ENCODE measurements around the gene ESRRA. TPM values are rescaled to one million over a fixed set of nuclear protein-coding genes. Genes with fewer than 3 reads are reported as not detected.
A peak's percentile ranks its signal among the peaks of the same experiment; 100 is the strongest.

ESRRA gene
- total RNA-seq, 2 experiments from 2014 or later, result 28.6 to 57.8 TPM

DNA sequence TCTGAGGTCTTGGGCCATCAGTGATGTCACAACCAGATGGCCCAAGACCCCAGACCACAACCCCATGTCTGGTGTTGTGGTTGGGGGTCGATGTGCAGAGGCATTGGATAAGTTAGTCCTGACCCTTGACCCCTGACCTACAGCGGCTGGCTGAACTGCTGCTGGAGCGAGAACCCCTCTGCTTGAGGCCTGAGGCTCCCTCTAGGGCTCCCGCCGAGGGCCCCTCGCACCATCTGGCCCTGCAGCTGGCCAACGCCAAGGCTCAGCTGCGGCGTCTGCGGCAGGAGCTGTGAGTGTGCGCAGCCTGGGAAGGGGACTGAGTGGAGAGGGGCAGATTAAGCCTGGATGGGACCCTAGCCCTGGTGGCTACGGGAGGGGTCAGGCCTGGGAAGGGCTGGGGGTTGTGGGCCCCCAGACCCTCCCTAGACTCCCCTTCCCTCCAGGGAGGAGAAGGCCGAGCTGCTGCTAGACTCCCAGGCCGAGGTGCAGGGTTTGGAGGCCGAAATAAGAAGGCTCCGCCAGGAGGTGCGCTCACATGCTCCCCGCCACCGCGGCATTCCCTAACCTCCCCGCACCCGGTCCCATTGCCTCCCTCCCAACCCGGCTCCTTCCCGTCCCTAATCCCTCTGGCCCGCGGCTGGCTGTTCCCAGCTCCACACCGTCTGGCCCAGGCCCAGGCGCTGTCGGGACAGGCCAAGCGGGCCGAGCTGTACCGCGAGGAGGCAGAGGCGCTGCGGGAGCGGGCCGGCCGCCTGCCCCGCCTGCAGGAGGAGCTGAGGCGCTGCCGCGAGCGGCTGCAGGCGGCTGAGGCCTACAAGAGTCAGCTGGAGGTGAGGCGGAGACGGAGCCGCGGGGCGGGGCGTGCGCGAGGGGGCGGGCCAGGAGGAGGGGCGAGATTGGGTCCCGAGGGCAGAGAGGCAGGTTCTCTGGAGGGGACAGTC, 36.8 kb downstream of the ESRRA start:
- no peak overlapping the region for H3K27ac ChIP-seq (ENCODE audit: low read depth, low read length, poor library complexity, severe bottlenecking)
- peaks cover 40% of the 10 kb centered on the region for H3K4me1 ChIP-seq (ENCODE audit: insufficient read depth, low read length, poor library complexity, severe bottlenecking)
- peaks cover 38% of the 10 kb centered on the region for H3K36me3 ChIP-seq (ENCODE audit: insufficient read depth, low read length)
- POLR2A ChIA-PET, result interaction anchor here (0.5 to 3.6 kb wide), 4 partner anchors 14 to 363 kb away, joined by 3 to 22 read pairs (median 4); partner anchors contain the start of genes PRDX5 and TRMT112
- no peaks in the 10 kb centered on the region for H3K9me2 ChIP-seq (ENCODE audit: insufficient read depth, low read length)
- no peak overlapping the region for H2AFZ ChIP-seq (ENCODE audit: low read length)
- H3K4me2 ChIP-seq (ENCODE audit: low read length), result peak overlapping the region; percentile 90
- H4K20me1 ChIP-seq (ENCODE audit: insufficient read depth, low read length), result no peaks in the 10 kb centered on the region
- no TSS peak for BruUV-seq (replicated peaks)
- H3K4me3 ChIP-seq (ENCODE audit: low read depth, low read length, poor library complexity, severe bottlenecking), result peak overlapping the region; percentile 50
- peak; percentile 91 for DNase-seq (ENCODE audit: low spot score)
- CTCF ChIA-PET (ENCODE audit: unreplicated experiment), result interaction anchor here (1.0 to 1.4 kb wide), 3 partner anchors 24 to 346 kb away, joined by 3 to 12 read pairs (median 5); partner anchors contain the start of genes PRDX5 and TRMT112
- H3K79me2 ChIP-seq (ENCODE audit: insufficient read depth, low read depth, low read length), result peaks cover 10% of the 10 kb centered on the region; the same call in 1 of the 2 replicates
- TF ChIP-seq CTCF (conservative IDR thresholded peaks at IDR 0.05; ENCODE audit: low read length), result peak; percentile 65
- no peak for TF ChIP-seq EZH2phosphoT487 (IDR thresholded peaks at IDR 0.05; ENCODE audit: borderline replicate concordance, low read depth, low read length)
- intact Hi-C loops (cut with micrococcal nuclease; ENCODE audit: unreplicated experiment), result loop anchor here (1.0 to 2.0 kb wide), 3 partner anchors 13 to 71 kb away; partner anchors contain the start of gene PRDX5
- H3K9me3 ChIP-seq (ENCODE audit: low read length), result no peaks in the 10 kb centered on the region

DNA sequence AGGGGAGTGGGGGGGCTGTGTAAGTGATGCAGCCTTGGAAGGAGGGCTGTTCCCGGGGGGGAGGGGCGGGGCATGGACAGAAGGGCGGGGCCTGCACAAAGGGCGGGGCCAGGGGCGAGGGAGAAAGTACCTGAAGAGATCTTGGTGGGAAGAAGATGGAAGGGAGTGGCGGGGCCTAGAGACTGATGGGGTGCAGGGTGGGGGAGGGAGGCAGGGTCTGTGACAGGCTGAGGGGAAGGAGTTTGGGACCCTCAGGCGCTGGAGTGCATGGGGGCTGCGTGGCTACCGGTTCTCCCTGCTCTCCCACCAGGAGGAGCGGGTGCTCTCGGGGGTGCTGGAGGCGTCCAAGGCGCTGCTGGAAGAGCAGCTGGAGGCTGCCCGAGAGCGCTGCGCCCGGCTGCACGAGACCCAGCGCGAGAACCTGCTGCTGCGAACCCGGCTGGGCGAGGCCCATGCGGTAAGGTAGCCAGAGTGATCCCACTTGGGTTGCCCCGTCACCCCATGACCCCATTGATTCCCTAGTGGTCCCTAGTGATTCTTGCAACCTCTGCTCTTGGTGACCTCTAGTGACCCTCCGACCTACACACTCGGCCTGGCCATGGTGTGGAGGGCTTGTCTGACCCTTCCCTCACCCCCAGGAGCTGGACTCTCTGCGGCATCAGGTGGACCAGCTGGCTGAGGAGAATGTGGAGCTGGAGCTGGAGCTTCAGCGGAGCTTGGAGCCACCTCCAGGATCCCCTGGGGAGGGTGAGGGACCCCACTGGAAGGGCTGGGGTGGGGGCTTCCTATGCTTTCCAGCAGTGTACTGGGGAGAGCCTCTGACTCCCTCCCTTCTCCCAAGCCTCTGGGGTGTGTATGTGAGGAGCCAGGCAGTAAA, 37.8 kb downstream of the ESRRA start:
- intact Hi-C loops (cut with micrococcal nuclease; ENCODE audit: unreplicated experiment), result loop anchor here (1.0 kb wide), 1 partner anchor 12 kb away; no protein-coding TSS in a partner anchor
- Histone ChIP-seq H3K36me3 (ENCODE audit: insufficient read depth, low read length) (peaks cover 32% of the 10 kb centered on the region), H3K27ac (ENCODE audit: low read depth, low read length, poor library complexity, severe bottlenecking) (no peak overlapping the region), H3K9me3 (ENCODE audit: low read length) (no peaks in the 10 kb centered on the region), H2AFZ (ENCODE audit: low read length) (no peak overlapping the region), H3K79me2 (ENCODE audit: insufficient read depth, low read depth, low read length) (peaks cover 10% of the 10 kb centered on the region; the same call in 1 of the 2 replicates), H3K4me3 (ENCODE audit: low read depth, low read length, poor library complexity, severe bottlenecking) (peak overlapping the region; percentile 50), H3K4me2 (ENCODE audit: low read length) (peak overlapping the region; percentile 90; the same call in 1 of the 2 replicates), H4K20me1 (ENCODE audit: insufficient read depth, low read length) (no peaks in the 10 kb centered on the region), H3K4me1 (ENCODE audit: insufficient read depth, low read length, poor library complexity, severe bottlenecking) (peaks cover 35% of the 10 kb centered on the region), H3K9me2 (ENCODE audit: insufficient read depth, low read length) (no peaks in the 10 kb centered on the region)
- no peak for DNase-seq (ENCODE audit: low spot score)
- POLR2A ChIA-PET, result interaction anchor here (0.6 to 3.6 kb wide), 2 partner anchors 26 to 158 kb away, joined by 3 to 22 read pairs; partner anchors contain the start of genes PRDX5 and TRMT112
- TF ChIP-seq EZH2phosphoT487 (IDR thresholded peaks at IDR 0.05; ENCODE audit: borderline replicate concordance, low read depth, low read length), result no peak
- no peak for TF ChIP-seq CTCF (conservative IDR thresholded peaks at IDR 0.05; ENCODE audit: low read length)
- BruUV-seq (replicated peaks), result no TSS peak
- CTCF ChIA-PET (ENCODE audit: unreplicated experiment), result interaction anchor here (1.0 to 1.2 kb wide), 2 partner anchors 25 to 345 kb away, joined by 3 to 12 read pairs; partner anchors contain the start of genes PRDX5 and TRMT112

Measured in OCI-LY7 (cell line).